Kidney epithelial cell (primary cell): ENCODE data around the gene ASIC3. TPM values are rescaled to one million over a fixed set of nuclear protein-coding genes. Genes with fewer than 3 reads are reported as not detected.

Experiments
- DNase-seq: peaks from one replicate; pipeline ENCODE4 v3.0.0-alpha.2; 2010; ENCODE audit warnings: low read depth
- H3K27me3 ChIP-seq: 2 replicates; pipeline ENCODE4 v1.6.0; 2011; ENCODE audit warnings: low read length; ENCODE audit not compliant: control insufficient read depth, insufficient read depth
- H3K36me3 ChIP-seq: 2 replicates; pipeline ENCODE4 v1.5.1; 2011; ENCODE audit warnings: low read length; ENCODE audit not compliant: control insufficient read depth, insufficient read depth
- H3K4me3 ChIP-seq: 2 replicates; pipeline ENCODE4 v1.5.1; 2011; ENCODE audit warnings: low read depth, mild to moderate bottlenecking, control low read depth, low read length
- CTCF ChIP-seq: IDR thresholded peaks from 2 replicates; pipeline ENCODE4 v1.5.1; 2011; ENCODE audit warnings: mild to moderate bottlenecking, moderate library complexity, low read length, control low read depth, inconsistent platforms; ENCODE audit not compliant: insufficient read depth, poor library complexity, severe bottlenecking
- total RNA-seq: library from RNA; depleted of rRNA; stranded (reverse); fragments of >200 nt; gene quantifications from 2 replicates; pipeline ENCODE4 v1.2.3, GENCODE V29; 2015

Gene ASIC3
- total RNA-seq, 1 donor from 2014 or later: 0.04 TPM

DNA sequence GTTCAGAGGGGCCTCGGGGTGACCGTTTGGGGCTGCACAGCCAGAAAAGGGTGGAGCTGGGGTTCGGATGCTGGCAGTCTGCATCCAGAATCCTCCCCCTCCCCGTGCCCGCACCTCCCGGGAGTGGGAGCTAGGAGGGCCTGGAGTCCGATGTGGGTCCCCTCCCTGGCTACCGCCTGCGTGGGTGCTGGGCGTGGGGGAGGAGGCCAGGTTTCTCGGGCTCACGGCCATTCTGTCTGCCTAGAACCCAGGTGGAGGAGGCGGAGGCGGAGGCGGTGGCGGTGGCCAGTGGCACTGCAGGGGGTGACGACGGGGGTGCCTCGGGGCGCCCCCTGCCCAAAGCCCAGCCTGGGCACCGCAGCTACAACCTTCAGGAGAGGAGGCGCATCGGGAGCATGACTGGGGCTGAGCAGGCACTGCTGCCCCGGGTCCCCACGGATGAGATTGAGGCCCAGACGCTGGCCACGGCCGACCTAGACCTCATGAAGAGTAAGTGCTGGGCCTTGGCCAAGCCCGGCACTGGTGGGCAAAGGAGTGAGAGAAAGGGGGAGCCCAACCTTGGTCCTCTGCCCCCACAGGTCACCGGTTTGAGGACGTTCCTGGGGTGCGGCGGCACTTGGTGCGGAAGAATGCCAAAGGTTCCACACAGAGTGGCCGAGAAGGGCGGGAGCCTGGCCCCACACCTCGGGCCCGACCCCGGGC, 18.1 kb downstream of the ASIC3 start:
- Histone ChIP-seq H3K4me3 (no peak overlapping the region), H3K36me3 (peaks cover 4% of the 10 kb centered on the region), H3K27me3 (no peaks in the 10 kb centered on the region)
- TF ChIP-seq CTCF: no peak
- DNase-seq: no peak

DNA sequence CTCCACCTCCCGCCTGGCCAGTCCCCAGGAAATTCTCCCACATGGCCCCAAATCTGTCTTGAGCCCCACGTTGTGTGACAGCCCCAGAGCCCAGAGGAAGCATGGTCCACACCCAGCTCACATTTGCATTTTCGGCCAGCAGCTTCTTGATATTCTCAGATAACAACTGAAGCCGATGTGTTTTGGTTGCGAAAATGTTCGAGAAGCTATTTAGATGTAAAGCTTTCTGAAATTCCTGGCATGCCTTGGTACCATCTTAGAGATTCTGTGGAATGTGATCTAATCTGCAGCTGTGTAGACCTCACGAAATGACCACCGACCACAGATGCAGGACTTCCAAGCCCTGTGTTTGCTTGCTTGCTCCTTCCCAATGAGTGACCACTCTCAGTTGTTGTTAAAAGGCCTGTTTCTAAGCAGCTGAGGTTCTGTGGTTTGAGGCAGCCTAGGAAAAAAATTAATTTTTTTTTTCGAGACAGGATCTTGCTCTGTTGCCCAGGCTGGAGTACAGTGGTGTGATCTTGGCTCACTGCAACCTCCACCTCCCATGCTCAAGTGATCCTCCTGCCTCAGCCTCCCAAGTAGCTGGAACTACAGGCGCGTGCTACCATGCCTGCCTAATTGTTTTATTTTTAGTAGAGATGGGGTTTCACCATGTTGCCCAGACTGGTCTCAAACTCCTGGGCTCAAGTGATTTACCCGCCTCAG, 19.9 kb downstream of the ASIC3 start:
- Histone ChIP-seq H3K4me3 (no peak overlapping the region), H3K36me3 (peaks cover 4% of the 10 kb centered on the region), H3K27me3 (no peaks in the 10 kb centered on the region)
- TF ChIP-seq CTCF: no peak
- DNase-seq: no peak

DNA sequence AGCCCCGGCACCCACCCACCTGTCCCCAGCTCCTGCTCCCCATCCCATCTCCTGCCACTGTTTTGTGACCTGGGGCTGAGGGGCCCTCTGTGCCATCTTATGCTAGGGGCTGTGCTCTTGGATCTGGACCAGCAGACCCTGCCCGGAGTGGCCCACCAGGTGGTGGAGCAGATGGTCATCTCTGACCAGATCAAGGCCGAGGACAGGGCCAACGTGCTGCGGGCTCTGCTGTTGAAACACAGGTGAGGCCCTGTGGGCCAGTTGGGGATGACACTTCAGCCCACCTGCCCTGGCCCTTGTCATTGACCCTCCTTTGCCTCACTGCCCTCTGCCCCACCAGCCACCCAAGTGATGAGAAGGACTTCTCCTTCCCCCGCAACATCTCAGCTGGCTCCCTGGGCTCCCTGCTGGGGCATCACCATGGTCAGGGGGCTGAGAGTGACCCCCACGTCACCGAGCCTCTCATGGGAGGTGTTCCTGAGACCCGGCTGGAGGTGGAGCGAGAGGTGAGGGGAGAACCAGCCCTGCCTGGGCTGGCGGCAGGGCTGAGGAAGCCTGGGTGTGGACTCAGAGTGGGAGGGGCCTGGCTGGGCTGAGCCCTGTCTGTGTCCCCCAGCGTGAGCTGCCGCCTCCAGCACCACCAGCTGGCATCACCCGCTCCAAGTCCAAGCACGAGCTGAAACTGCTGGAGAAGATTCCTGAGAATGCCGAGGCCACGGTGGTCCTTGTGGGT, 21.7 kb downstream of the ASIC3 start:
- no peak overlapping the region for H3K4me3 ChIP-seq
- H3K36me3 ChIP-seq: peaks cover 4% of the 10 kb centered on the region
- no peak for DNase-seq
- TF ChIP-seq CTCF: no peak
- no peaks in the 10 kb centered on the region for H3K27me3 ChIP-seq

DNA sequence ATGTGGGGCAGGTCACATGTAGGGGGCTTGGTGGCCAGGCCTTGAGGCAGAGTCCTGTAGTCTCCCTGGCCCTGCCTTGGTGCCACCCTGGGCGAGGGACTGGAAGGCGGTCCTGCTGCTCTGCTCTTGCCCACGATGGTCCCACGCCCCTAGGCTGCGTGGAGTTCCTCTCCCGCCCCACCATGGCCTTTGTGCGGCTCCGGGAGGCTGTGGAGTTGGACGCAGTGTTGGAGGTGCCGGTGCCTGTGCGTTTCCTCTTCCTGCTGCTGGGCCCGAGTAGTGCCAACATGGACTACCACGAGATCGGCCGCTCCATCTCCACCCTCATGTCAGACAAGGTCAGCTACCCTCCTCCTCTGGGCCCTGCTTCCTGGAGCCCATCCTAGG, 22.2 kb downstream of the ASIC3 start:
- no peak for DNase-seq
- Histone ChIP-seq H3K36me3 (peaks cover 4% of the 10 kb centered on the region), H3K27me3 (no peaks in the 10 kb centered on the region), H3K4me3 (no peak overlapping the region)
- no peak for TF ChIP-seq CTCF

GRCh38 chr7:151071032-151071866, 22.9 kb downstream of the ASIC3 start:
- Histone ChIP-seq H3K27me3 (no peaks in the 10 kb centered on the region), H3K4me3 (no peak overlapping the region), H3K36me3 (peaks cover 3% of the 10 kb centered on the region)
- no peak for TF ChIP-seq CTCF
- DNase-seq: no peak
